HG03460 (cell line): ENCODE measurements around the gene GAB1.

Experiments
- ATAC-seq: cut with Tn5 transposase; IDR thresholded peaks from one replicate; pipeline ENCODE4 v1.9.1; 2021; ENCODE audit not compliant: unreplicated experiment

The GAB1 gene

DNA sequence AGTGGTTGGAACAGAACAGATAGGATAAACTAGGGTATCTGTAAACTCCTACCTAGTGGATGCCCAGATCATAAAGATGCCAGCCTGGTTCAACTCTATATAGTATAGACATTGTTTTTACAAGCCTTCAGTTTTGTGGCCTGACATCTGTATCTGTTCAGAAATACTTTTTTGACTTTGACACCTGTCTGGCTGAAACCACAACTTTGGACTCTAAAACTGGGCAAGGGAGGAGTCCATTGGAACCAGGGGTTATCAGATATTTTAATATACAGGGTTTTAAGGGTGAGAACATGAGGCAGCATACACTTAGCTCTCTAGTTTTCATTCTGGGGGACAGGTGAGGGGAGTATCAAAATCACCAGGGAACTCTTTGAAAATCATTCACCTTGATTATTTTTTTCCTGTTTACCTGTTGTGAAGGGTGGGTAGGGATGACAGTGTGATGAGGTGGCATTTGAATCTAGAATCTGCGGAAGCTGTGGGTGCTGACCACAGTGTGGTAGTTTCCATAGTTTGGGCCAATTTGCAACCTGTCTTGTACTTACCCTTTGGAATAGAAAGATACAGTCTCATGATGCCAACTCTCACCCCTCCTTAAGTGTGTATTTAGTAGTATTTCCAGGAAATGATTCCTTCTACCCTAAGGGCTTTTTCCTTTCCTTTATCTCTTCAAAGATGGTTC lies 20.6 kb downstream of the GAB1 start:
- ATAC-seq: no peak

DNA sequence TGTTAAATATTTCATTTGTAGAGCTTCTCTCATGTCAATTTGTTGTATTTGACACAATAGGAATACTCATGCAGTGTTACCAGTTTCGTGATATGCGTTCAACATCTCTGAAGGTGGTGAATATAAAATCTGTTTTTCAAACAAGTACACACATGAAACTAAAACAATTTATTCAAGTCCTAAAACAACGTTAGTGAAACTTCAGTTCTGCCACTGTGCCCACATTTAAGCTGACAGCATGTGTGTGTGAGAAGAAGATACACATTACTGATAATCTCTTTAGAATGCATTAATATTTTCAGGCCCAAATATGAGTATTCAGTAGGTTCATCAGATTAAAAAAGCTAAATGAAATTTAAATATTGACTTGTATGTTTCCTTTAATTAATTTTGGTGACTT lies 21.7 kb downstream of the GAB1 start:
- no peak for ATAC-seq

DNA sequence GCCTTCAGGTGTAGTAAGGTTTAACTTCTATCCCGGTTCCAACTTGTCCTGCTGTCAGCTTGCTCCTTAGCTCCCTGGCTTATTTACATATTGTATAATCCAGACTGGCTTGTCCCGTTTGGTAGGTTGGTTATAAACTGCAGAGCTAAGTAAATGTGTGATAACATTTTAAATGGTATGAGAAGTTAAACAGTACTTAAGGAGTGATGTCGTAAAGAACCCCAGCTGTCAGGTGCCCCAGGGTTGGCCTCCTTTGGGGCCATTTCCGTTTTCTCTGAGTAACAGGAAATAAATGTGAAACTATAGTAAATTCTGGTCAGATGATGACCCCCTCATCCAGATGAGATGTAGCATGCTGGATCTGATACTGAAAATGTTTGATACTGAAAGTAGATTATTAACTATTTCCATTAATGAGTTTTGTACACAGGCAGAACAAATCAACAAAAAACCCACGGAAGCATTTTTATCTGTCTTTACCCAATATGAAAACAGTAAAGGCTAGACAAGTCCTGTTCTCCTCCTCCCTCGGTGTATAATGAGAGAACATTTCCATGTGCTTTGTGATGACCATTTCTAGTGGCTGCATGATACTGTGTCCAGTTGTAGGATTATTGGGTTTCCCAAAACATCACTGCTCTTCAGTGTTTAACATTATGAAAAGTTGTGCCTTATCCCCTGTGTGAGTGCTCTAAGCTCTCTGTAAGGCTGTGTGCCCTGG lies 22.4 kb downstream of the GAB1 start:
- ATAC-seq: peak; percentile 87

DNA sequence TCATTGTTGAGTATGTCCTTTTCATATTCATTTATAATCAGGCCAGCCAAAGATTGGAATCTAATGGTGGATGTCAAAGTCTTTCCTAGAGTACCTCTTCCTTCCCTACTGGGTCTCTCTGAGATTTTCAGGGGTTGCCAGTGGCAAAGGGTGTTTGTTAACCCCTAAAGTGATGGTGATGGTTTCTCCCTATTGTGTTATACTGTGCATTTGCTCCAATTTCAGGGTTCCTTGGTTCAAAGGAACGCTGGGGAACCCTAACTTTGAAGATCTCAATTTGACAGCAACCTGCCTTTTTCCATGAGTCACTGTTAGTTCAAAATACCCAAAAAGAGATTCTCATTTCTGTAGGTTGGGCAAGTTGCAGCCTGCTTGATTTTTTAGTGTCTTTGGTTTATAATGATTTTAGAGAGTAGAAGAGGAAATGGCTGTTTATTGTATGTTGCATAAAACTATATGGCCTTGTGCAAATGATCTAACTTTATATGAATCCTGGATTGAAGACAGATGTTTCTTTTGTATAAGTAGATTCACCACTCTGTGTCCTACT lies 23.0 kb downstream of the GAB1 start:
- no peak for ATAC-seq

DNA sequence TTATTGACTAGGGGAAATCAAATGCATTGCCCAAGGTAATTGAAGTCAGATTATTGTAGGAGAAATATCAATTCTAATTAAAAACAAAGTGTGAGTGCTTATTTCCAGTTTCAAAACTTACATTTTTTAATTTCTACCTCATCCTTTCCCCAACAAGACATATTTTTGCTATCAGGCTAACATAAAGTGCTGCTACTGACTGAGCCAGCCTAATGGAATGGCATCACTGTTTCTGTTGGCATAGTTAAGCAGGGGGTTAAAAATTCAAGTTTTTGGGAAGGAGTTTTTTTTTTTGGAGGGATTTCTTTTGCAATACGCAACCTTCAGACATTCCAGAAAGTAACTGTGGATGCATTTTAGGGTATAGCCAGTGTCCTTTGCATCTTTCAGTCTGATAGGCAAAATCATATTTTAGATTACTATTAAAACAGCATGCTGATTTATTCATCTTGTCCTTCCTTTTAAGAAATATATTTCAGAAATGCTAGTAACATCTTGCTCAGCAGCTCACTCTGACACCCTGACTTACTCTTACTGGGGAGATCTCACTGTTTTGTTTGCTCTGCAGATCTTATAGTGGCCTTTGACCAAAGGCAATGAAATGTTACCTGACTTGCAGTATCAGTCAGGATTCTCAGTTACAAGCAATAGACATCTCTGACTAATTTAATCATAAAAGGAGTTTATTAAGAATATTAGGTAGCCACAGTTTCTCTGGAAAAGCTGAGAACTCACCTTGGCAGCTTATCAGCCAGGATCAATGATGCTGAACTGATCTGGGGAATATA lies 24.4 kb downstream of the GAB1 start:
- ATAC-seq: no peak

DNA sequence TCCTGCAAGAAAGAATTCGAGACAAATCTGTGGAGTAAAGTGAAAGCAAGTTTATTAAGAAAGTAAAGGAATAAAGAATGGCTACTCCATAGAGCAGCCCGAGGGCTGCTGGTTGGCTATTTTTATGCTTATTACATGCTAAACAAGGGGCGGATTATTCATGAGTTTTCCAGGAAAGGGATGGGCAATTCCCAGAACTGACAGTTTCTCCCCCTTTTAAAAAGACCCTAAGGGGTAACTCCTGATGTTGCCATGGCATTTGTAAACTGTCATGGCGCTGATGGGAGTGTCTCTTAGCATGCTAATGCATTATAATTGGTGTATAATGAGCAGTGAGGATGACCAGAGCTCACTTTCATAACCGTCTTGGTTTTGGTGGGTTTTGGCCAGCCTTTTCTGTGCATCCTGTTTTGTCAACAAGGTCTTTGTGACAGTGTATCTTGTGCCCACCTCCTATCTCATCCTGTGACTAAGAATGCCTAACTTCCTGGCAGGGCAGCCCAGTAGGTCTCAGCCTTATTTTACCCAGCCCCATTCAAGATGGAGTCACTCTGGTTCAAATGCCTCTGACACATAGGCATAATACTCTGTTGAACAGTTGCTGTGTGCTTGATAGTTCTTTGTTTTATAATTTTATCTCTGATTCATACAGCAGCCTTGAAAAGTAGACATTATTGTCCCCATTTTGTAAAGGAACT lies 25.8 kb downstream of the GAB1 start:
- no peak for ATAC-seq

DNA sequence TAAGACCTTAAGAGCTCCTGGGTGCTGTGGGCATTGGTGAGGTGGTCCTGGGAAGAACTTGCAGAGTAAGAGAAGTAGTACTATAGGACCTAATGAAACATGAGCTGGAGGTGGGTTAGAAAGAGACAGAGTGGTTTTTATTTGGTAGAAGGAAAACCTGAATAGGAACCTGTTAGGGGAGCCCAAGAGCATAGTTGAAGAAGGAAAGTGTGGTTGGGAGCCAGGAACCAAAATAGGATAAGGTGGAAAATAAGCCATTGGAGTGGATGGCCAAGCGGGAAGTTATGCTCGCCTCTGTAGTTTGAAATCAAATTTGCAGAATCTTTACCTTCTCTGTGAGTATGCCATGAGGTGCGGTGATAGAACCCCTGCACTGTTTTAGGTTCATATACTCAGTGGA lies 26.7 kb downstream of the GAB1 start:
- ATAC-seq: no peak

DNA sequence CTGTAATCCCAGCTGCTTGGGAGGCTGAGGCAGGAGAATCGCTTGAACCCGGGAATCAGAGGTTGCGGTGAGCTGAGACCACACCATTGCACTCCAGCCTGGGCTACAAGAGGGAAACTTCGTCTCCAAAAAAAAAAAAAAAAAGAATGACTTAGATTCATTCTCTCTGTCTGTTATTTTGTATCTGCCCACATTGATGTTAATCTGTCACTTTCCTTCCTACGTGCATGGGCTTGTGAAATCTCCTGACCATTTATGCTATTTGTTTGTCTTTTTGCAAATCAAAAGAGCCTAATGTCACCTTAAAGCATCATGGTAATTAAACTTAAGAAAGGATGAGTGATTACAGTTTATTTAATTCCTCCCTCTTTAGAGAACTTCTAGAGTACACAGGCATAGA lies 27.4 kb downstream of the GAB1 start:
- no peak for ATAC-seq

DNA sequence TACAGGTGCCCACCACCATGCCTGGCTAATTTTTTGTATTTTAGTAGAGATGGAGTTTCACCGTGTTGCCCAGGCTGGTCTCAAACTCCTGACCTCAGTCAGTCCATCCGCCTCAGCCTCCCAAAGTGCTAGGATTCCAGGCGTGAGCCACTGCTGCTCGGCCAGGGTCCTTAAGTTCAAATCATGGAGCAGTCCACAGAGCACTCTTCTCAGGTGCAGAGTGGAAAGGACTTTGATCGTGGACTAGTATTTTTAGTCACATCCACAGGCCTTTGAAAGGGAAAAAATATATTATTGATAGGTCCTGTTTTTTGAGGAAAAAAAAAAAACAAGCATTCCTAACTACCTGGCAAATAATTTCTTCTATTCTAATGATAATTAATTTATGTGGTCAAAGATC lies 31.2 kb downstream of the GAB1 start:
- ATAC-seq: no peak

DNA sequence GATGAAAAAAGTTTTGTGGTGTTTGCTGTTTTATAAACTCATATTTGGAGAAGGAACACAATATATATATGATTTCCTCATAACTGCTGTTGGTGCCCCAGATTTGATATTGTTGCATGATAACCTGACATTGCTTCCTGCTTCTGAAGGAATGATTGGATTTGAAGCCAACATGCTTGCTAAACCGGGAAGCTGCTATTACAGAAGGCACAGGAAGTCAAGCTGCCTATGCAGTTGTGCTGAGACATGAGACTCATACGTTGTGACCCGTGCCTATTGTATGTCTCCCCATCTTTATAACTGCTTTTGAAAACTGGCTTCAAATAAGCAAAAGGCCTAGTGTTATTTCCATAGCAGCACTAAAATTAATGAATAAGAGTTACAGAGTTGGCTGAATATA lies 32.9 kb downstream of the GAB1 start:
- no peak for ATAC-seq

DNA sequence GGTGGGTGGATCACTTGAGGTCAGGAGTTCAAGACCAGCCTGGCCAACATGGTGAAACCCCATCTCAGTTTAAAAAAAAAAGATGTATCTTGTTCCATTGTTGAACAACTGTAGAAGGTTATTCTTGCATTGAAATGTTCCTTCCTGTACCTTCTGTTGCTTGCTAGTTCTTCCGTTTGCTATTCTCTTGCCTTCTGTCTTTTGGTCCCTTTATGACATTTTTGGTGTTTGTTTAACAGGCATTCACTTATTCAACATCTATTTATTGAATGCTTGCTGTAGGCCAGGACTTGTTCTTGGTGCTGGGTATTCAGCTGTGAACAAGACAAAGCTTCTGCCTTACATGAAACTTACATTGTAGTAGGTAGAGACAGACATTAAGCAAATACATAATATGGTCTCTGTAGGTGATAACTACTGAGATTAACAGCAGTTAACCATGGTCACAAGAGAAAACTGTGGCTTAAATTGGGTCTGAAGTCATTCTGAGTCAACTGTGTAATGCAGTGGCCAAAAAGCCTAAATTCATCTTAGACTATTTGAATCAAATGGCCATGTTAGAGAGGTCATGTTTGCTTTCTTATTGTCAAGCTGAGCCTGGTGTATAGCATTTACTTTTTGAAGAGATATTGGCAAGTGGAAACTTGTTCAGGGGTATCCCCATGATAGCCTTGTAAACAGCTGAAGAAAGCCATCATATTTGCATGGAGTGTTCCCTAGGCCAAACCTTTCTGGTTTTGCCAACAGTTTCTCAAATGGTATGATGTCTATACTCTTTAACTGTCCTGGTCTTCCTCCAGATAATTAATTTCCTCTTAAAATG lies 35.6 kb downstream of the GAB1 start:
- ATAC-seq: peak; percentile 49

DNA sequence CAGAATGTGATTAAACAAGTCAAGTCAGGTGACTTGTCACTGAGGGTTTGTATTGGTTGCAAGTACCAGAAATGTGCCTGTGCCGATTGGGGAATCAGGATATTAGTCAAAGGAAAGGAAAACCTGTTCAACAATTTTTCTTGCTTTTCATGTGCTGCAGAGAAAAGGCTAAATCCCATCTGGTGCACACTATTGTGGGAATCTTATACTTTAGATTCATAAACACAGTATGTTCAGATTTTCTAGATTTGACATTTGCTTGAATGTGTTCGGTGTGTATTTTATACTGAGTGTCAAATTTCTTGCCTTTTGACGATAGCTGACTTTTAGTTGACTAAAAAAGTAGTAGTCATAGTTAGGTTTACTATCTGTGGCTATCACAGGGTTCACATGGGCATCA lies 37.6 kb downstream of the GAB1 start:
- no peak for ATAC-seq

- no peak for ATAC-seq
Measured at GRCh38 chr4:143374771-143375170, 38.1 kb downstream of the GAB1 start.

DNA sequence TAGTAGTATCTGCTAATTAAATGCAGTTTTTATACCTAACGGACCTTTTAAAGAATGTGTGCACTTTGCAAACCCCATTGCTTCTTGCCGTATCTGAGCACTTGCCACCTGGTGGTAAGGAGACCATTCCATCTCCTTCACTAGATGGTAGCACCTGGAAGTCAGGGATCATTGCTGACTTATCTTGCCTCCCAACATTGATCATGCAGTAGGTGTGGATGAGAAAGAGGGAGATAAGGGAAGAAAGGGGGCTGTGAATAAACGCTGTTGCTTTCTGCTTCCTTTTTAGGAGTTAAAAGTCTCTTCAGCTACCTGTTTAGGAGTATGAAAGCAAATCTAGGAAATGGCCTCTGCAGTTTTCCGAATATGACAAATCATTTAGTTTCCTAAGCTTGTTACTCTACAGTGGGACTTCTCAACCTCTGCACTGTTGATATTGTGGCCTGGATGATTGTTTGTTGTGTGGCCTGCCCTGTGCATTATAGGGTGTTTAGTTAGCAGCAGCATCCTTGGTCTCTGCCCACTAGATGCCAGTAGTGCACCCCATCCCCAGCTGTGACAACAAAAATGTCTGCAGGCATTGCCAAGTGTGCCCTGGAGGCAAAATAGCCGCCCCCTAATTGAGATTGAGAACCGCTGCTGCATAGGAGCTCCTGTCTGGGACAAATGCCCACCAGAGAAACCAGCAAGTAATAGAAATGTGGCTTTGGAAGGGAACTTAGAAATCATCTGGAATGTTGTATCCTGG lies 38.8 kb downstream of the GAB1 start:
- ATAC-seq: peak; percentile 53

- peak; percentile 53 for ATAC-seq
Measured at GRCh38 chr4:143377611-143378099, 41.0 kb downstream of the GAB1 start.

DNA sequence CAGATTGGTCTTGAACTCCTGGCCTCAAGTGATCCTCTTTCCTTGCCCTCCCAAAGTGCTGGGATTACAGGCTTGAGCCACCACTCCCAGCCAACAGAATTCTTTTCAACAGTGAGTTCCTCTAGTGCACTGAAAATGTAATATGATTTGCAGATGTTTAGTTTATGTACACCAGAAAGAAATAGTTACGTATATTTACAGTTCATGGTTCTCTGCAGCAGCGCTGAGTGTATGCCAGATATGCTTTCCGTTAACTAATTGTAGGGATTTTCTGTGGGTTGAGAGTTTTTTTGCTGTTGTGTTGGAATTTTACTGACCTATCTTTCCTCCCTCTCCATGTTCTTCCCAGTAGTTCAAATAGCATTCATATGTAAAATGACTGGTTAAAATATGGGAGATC lies 44.0 kb downstream of the GAB1 start:
- ATAC-seq: no peak

DNA sequence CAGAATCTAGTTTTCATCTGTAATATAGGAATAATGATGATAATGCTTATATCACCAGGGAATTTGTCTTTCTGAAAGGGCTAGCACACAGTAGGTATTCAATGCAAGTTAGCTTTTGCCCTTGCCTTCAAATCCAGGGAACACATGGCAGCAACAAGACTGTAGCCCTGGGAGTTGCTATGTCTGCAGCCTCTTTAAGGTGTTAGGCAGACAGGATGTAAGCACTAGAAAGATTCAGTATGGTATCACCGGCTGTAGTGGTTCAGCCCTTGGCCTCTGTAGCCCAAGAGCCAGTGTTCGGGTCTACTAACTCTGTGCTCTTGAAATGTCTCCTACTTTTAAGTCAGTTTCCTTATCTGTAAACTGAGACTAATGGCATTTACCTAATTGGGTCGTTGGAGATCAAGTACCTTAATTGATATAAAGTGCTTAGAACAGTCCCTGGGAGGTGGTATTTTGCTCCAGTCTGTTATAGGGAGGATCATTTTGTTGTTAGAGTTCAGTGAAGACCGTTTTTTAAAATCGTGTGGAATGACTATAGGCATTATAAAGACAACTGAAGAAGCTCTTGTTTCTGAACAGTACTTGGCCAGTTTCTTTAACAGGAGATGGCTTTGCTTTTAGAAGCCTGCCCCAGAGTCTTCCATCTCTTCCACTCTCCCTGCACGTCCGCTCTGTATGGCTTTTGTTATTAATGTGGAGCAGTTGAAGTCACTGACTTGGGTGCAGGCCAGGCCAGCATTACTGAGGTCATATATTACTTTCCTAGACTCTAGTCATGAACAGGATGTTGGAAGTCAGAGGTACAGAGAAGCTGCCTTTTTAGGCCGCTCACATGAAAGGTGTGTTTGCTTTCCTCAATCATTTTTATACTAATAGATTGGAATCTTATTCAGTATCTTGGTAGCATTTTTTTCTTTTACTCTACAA lies 44.8 kb downstream of the GAB1 start:
- ATAC-seq: peak; percentile 39

GRCh38 chr4:143382596-143382995 lies 45.9 kb downstream of the GAB1 start:
- no peak for ATAC-seq
